Head of caudate nucleus (tissue), 42 donors: ENCODE measurements around the gene NPTX1.

Experiments
- DNase-seq, 42 donors: peaks; one replicate each; pipeline versions ENCODE4 v3.0.0 to v3.0.0-alpha.2; 2020 to 2021; ENCODE audit warnings: mixed read lengths in 7 of 42
- intact Hi-C: fragments of 100-400 bp; cut with DNase I; formaldehyde crosslinking; loops from one replicate; pipeline ENCODE4 v1.15.0; 2022

NPTX1 gene

GRCh38 chr17:80422981-80423380 is 53.4 kb downstream of the NPTX1 start:
- intact Hi-C loops = no loop called here
- peak in 1 of 42 donors; percentile 27 for DNase-seq

GRCh38 chr17:80422276-80422675 is 54.1 kb downstream of the NPTX1 start:
- intact Hi-C loops = no loop called here
- DNase-seq = no peak

GRCh38 chr17:80421381-80422090 is 54.9 kb downstream of the NPTX1 start:
- intact Hi-C loops = no loop called here
- no peak for DNase-seq

GRCh38 chr17:80419255-80419654 is 57.2 kb downstream of the NPTX1 start:
- no peak for DNase-seq
- intact Hi-C loops = no loop called here

- no peak for DNase-seq
- intact Hi-C loops = no loop called here
Observed at GRCh38 chr17:80418589-80418988, 57.8 kb downstream of the NPTX1 start.
